HepG2 (cell line): ENCODE results near the gene TBC1D10B. TPM values are rescaled to one million over a fixed set of nuclear protein-coding genes. Genes with fewer than 3 reads are reported as not detected.

ENCODE experiments used
- AHDC1 ChIP-seq: sonication (generic); formaldehyde crosslinking; IDR thresholded peaks from 2 replicates; pipeline ENCODE4 v1.5.1; 2020; ENCODE audit warnings: mild to moderate bottlenecking, missing genetic modification reagents, borderline replicate concordance
- FOXO4 ChIP-seq: sonication (generic); formaldehyde crosslinking; conservative IDR thresholded peaks from 2 replicates; pipeline ENCODE4 v1.8.1; 2023; ENCODE audit warnings: missing genetic modification reagents
- HDAC2 ChIP-seq: sonication (generic); formaldehyde crosslinking; IDR thresholded peaks from 2 replicates; pipeline ENCODE4 v1.4.0; 2020; ENCODE audit warnings: missing genetic modification reagents
- HNF4A ChIP-seq: sonication (generic); formaldehyde crosslinking; IDR thresholded peaks from 2 replicates; pipeline ENCODE4 v1.4.0; 2020; ENCODE audit warnings: missing genetic modification reagents
- ISX ChIP-seq: sonication (generic); formaldehyde crosslinking; conservative IDR thresholded peaks from 2 replicates; pipeline ENCODE4 v1.5.0; 2020; ENCODE audit warnings: missing genetic modification reagents
- KAT2B ChIP-seq: fragments of 150-350 bp; IDR thresholded peaks from 2 replicates; pipeline ENCODE4 v1.6.1; 2014; ENCODE audit warnings: low read depth, low read length, borderline replicate concordance
- MLX ChIP-seq: IDR thresholded peaks from 2 replicates; pipeline ENCODE4 v1.6.1; 2016
- REST ChIP-seq, 2 experiments: IDR thresholded peaks; 2 replicates each; pipeline ENCODE4 v1.6.1; 2011 to 2012; ENCODE audit warnings: low read length in 2 of 2, borderline replicate concordance in 1 of 2, low read depth in 1 of 2, mild to moderate bottlenecking in 1 of 2, moderate library complexity in 1 of 2
- TIGD3 ChIP-seq: sonication (generic); formaldehyde crosslinking; IDR thresholded peaks from 2 replicates; pipeline ENCODE4 v1.5.1; 2020; ENCODE audit warnings: mild to moderate bottlenecking, missing genetic modification reagents, borderline replicate concordance
- ZIK1 ChIP-seq: sonication (generic); formaldehyde crosslinking; IDR thresholded peaks from 2 replicates; pipeline ENCODE4 v1.5.0; 2020; ENCODE audit warnings: mild to moderate bottlenecking, low read depth, missing genetic modification reagents, borderline replicate concordance
- ZNF296 ChIP-seq: sonication (generic); formaldehyde crosslinking; conservative IDR thresholded peaks from 2 replicates; pipeline ENCODE4 v1.5.0; 2020; ENCODE audit warnings: mild to moderate bottlenecking, missing genetic modification reagents
- ZNF691 ChIP-seq: sonication (generic); formaldehyde crosslinking; IDR thresholded peaks from 2 replicates; pipeline ENCODE4 v1.4.0; 2020; ENCODE audit warnings: missing genetic modification reagents, low read depth, mild to moderate bottlenecking, borderline replicate concordance
- polyA plus RNA-seq, 8 experiments: library from polyadenylated mRNA; depleted of rRNA in 3 of 8; stranded (reverse) in 7 of 8; unstranded in 1 of 8; fragments of >200 nt; fragmentation: Illumina TruSeq in 4 of 8; extraction: Trizol in 4 of 8; gene quantifications; 2 replicates each; pipeline versions ENCODE4 v1.2.1 to v1.2.3, GENCODE V29; 2011 to 2016; ENCODE audit warnings: low read depth in 4 of 8, missing spikeins in 1 of 8, mixed read lengths in 1 of 8; ENCODE audit not compliant: insufficient read depth in 1 of 8
- total RNA-seq, 5 experiments: library from RNA; depleted of rRNA; stranded (reverse); fragments of >200 nt; fragmentation: Illumina TruSeq; extraction: Trizol; gene quantifications; 2 replicates each; pipeline ENCODE4 v1.2.3, GENCODE V29; 2016; ENCODE audit warnings: low read depth in 1 of 5

Gene TBC1D10B
- total and polyA plus RNA-seq, 2 of the 13 experiments (the other 11 are each of a cell fraction or from before 2014, with no cell fraction given) = 15.7 to 24.8 TPM

- TF ChIP-seq AHDC1 (CRISPR knock-in tag) (no peak), TIGD3 (CRISPR knock-in tag) (no peak), ZNF691 (CRISPR knock-in tag) (no peak), MLX (CRISPR knock-in tag) (no peak), ZIK1 (CRISPR knock-in tag) (no peak), FOXO4 (CRISPR knock-in tag) (no peak), HDAC2 (CRISPR knock-in tag) (peak; percentile 56), HNF4A (CRISPR knock-in tag) (0 out of 2 replicates have a peak, but pooled peaks have one; percentile 3), ISX (CRISPR knock-in tag) (no peak), REST (IDR thresholded peaks at IDR 0.05; ENCODE audit: borderline replicate concordance in 1 of 2, low read depth in 1 of 2, low read length in 2 of 2) (no peak), ZNF296 (CRISPR knock-in tag) (no peak), KAT2B (no peak)
Observed at GRCh38 chr16:30409125-30410060, 39.1 kb upstream of the TBC1D10B start (continued).
